NCI-H2081 (cell line): Measurements from ENCODE around the gene BMPER.

Experiments used
- DNase-seq, 2 experiments: peaks; one replicate each; lab custom pipeline; 2025; lab: John Stamatoyannopoulos, UW

Gene BMPER

DNA sequence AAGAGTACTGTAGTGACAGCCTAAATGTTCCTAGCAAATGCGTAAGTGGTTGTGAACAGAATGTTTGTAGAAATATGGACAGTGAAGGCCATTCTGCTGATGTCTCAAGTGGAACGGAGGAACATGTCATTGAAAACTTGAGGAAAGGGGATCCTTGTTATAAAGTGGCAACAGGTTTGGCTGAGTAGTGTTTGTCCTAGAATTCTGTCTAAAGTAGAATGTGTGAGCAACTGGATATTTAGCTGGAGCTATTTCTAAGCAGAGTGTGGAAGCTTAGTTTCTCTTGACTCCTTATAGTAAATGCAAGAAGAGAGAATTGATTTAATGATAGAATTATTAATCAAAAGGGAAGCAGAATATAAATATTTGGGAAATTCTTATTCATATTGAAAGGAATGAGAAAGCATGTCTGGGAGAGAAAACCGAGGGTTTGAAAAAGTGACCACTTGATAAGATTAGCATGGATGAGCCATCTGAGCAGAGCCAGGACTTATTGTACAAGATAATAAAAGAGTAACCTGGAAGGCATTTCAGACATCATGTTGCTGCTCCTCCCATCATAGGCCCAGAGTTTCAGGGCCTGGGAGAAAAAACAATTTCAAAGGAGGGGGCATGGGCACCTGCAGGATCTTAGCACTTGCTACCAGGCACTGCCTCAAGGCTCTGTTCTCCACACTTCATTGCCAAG, 276.1 kb downstream of the BMPER start:
- DNase-seq: no peak

DNA sequence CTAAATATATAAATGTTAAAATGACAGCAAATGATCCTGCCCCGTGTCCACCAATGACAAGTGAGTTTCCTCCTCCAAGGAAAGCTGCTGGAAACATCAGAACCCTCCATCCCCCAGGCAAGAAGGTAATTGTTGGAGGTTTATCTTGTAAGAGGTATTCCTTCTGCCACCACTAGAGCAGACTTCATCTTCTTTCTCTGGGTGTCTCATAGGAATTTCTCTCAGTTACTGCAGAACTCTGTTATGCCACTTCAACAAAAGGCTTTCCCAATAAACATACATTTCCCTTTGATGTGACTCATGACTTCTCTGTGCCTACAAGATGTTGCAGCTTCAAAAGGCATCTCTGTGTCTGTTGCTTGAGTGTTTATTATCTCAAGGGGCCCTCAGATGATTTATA, 279.1 kb downstream of the BMPER start:
- DNase-seq: no peak

DNA sequence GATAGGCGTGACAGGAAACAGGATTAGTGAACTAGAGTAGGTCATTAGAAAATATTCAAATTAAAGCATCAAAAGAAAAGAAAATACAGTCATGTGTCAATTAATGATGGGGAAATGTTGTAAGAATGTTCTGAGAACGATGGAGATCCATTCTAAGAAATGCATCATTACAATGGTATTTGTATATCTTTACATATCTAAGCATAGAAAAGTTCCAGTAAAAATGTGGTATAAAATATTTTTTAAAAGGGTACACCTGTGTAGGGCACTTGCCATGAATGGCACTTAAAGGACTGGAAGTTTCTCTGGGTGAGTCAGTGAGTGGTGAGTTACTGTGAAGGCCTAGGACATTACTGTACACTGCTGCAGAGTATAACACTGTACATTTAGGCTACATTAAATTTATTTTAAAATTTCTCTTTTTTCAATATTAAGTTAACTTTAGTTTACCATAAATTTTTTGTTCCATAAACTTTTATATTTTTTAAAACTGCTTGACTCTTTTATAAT, 282.5 kb downstream of the BMPER start:
- DNase-seq: no peak

DNA sequence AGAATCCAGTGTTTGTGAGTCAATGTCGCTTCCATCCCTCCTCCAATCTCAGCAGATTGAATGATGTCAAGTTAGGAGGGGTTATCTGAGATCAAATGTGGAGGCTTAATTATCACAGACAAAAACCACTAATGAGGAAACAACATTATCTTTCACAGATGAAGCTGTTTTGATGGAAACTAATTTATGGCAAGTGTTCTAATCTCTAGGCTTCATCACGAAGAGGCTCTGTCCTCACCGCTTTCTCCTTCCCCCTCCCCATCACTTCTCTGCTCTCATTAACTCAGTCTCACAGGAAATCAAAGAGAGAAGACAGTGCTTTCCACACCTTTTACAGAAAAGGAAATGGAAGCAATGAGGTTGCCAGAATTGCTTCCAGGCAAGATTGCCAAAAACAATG, 283.7 kb downstream of the BMPER start:
- no peak for DNase-seq

DNA sequence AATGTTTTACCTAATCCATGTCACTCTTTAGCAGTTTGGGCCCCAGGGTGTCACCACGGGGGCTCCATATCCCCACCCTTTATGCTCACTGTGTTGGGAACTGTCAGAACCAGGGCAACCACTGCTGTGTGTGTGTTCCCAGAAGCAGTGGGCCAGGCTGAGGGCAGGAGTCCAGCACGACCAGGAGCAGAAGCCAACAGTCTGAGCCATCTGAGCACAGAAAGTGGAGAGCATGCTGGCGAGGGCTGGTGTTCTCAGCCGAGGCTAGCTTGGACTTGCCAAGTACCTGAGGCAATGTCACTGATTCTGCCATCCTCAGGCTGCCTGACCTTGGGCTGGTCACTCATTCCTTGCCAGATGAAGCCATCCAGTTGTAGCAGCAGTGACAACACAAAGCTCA, 285.0 kb downstream of the BMPER start:
- no peak for DNase-seq

DNA sequence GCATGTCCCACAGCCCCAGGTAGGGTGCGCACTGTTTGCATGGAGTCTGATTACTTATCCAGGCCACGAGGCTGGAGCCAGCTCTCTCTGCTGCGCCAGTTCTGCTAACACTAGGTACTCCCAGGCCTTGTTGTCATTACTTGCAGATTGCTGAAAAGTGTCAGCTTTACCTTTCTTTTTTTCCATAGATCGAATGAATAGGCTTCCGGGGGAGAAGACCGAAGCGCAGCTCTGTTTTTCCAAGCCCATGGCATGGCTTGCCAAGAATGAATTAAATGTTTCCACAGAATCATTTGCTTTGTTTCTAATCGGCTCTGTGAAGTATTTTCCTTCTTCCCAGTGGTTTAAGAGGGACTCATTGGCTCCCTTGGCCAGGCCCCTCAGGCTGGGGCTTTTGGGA, 285.8 kb downstream of the BMPER start:
- no peak for DNase-seq

DNA sequence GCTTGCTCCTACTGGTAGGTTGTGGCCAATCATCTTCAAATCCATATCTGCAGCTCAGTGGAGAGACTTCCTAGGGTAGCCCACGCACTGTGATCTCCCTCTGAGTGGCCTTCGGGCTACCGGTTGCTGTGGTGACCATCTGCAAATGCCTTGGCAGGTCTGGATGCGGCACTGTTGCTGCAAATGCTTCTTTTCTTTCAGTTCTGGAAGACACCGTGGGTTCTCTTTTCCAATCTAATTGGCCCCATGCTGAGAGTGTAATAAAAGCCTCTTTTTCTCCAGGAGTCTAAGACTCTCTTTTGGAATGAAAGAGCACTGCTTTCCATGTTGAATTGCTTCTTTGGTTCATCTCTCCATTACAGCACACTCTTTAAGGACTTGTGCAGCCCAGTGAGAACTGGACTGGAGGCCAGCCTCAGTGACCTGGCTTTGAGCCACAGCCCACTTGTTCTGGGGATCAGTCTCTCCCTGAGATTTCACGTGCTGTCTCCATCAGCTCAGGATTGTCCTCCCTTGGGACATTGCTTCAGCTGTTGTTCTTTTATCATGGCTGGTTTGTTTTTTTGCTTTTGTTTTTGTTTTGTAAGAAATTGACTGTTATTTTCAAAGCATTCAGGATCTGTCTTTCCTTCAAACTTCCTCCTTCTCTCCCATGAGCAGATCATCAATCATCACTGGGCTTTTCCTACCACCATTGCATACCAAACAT, 286.6 kb downstream of the BMPER start:
- no peak for DNase-seq

DNA sequence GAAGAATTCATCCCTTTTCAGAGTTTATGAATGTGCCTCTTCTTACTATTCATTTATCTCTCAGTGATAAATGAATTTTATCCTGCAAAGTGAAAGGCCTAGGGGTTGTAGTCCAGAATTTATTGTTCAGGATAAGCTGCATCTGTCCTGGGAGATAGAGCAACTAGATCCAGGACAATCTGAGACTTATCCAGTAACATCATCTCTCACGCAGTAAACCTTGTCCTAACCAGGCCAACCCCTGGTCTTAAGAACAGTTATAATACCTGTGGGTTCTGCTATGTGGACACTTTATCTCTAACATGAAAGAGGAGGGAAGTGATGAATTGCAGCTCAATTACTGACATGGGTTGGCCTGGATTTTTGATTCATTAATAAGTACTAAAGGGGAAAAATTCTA, 287.6 kb downstream of the BMPER start:
- no peak for DNase-seq

DNA sequence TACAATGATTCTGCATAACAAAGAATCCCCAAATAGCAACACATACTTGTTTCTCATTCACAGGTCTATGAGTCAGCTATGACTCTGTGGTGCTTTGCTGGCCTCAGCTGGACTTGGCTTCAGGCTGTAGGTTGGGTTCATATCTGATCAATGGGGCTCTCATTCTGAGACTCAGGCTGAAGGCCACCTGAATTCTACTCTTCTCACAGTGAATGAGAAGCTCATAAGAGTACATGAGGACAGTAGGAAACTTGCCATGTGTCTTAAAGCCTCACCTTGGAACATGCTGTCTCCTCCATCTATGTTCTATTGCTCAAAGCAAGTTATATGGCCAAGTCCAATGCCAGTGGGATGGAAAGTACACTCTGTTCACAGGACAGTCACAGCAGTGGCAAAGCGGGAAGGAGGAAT, 292.9 kb downstream of the BMPER start:
- DNase-seq: no peak
